HG02678 (cell line): ENCODE results near the gene CSRP1.

Source experiments
- ATAC-seq: cut with Tn5 transposase; IDR thresholded peaks from one replicate; pipeline ENCODE4 v1.9.1; 2021; ENCODE audit warnings: mild to moderate bottlenecking, moderate library complexity; ENCODE audit not compliant: unreplicated experiment

CSRP1 gene

DNA sequence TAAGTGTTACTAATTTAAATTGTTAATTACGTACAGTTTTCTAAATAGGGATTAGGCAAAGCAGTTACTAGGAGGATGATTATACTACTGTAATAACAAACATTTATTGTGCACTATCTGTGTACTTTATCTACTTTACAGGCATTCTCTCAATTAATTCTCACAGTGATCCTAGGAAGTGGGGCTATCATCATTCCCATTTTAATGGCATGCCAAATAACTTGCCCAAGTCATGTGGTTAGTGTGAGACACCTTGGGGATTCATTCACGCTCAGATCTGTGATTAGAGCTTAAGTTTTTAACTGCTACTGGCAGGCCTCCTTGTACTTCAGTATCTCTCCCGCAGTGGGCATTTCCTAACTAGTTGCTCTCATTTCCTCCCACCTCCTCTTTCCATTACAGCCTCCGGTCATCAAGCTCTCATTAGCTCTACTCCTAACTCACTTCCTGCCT, 49.4 kb downstream of the CSRP1 start:
- no peak for ATAC-seq

DNA sequence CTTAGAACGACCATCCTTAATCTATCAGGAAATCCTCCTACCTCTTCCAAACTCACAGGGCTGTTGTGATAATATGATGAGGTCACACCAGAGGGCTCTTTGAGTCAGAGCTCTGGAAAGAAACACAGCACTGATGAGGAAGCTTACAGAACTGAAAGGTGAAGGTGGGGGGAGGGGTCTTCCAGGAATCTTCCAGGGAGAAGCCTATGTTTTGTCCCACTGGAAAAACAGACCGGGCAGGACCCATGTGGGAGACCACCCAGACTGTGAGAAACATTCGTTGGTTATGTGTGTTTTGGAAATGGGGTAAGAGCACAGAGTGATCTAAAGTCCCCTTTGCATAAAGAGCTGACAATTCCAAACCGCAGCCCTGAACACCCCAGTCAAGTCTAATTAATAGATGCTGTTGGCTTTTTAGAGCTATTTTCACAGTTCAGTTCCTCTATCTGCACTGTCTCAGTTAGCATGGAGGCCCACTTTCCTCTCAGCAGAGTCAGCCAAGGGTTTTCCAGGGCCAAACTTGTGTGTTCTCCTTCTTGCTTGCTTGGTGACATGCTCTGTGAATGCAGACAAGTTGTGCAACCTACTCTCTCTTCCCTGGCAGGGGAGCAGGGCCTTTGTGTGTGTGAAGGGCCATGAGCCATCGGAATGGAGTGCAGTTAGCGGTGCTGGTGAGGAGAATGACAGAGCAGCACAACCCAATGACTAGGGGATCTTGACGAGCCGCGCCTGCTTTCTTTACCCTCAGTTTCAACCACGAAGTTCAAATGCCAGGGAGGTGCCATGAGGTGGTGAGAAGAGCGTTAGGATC, 50.2 kb downstream of the CSRP1 start:
- no peak for ATAC-seq

- ATAC-seq, result no peak
Observed at GRCh38 chr1:201455098-201455497, 51.8 kb downstream of the CSRP1 start.

DNA sequence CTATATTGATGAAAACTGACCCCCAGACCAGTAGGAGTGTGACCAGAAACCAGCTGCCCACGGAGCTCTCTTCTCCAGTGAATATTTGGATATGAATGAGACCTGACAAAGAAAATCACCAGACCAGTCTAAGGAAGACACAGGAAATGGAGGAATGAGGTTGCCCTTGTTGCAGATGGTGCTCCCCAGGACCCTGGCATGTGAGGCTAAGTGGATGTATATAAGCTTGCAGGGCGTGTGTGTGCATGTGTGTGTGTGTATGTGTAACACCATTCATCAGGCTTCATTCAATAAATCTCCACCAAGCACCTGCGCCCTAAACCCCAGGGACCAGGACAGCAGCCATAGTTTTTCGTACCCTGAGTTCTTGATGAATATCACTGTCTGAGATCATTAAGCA, 52.3 kb downstream of the CSRP1 start:
- ATAC-seq, result no peak

- no peak for ATAC-seq
Observed at GRCh38 chr1:201452866-201453265, 54.1 kb downstream of the CSRP1 start.

- no peak for ATAC-seq
Observed at GRCh38 chr1:201450721-201451291, 56.1 kb downstream of the CSRP1 start.

GRCh38 chr1:201448990-201449389, 57.9 kb downstream of the CSRP1 start:
- no peak for ATAC-seq

- ATAC-seq, result peak; percentile 68
Observed at GRCh38 chr1:201447903-201448871, 58.7 kb downstream of the CSRP1 start.

GRCh38 chr1:201445310-201445709, 61.6 kb downstream of the CSRP1 start:
- no peak for ATAC-seq

DNA sequence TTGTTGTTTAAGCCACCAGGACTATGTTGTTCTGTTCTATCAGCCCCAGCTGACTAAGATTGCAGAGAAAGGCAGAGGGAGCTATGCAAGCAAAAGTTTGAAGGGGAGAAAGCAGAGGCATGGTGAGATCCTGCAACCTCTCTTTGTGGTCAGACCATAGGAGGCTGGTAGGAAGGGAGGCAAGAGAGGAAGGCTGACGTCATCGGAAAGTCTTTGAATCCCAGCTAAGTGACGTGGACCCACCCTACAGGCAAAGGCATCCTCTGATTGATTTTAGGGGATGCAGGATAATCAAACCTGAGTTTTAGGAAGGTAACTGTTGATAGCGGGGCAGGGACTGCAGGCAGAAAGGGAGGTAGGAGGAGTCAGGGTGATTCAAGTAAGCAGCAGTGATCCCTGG, 62.1 kb downstream of the CSRP1 start:
- no peak for ATAC-seq

DNA sequence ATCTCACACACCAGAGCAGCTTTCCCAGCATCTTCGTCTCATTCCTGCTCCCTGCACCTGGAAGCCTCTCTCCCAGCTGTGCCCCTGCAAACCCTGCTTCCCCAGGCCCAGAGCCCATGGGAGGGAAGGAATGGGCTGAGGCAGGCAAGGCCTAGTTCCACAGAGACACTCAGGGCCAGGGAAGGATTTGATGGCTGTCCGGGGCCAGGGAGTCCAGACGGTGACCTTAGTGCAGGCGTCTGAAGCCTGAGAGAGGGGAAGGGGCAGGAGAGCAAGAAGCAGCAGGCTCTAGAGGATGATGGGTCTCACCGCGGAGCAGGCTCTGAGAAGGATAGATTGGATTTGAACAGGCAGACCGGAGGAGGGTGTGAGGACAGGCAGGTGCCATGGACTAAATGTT, 63.2 kb downstream of the CSRP1 start:
- ATAC-seq, result no peak

DNA sequence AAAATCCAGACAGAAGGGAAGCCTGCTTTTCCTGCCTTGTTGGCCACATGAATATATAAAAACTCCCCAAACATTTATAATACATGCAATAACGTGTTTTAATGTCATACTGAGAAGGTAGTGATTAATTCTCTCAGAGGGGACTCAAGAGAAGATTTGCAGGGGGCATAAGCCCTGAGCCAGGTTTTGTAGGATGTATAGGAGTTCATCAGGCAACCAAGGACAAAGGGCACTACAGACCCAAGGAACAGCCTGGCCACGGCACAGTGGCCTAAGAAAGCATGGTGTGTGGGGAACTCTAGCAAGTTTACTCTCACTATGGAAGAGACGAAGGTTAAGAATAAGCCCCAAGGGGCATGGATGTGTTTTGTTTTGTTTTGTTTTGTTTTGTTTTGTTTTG, 70.0 kb downstream of the CSRP1 start:
- ATAC-seq, result no peak

- no peak for ATAC-seq
Observed at GRCh38 chr1:201436393-201436792, 70.5 kb downstream of the CSRP1 start.

GRCh38 chr1:201434266-201434665, 72.7 kb downstream of the CSRP1 start:
- no peak for ATAC-seq

GRCh38 chr1:201433609-201434008, 73.3 kb downstream of the CSRP1 start:
- no peak for ATAC-seq
